ENCODE data around the gene NHS.

The NHS gene

GRCh38 chrX:17553961-17554482 lies 179.0 kb downstream of the NHS start:
- H3K4me3 ChIP-seq (replicated peaks; ENCODE audit: insufficient read depth, low read length) = no peak overlapping the region
- H3K27me3 ChIP-seq (ENCODE audit: insufficient read depth, poor library complexity, severe bottlenecking) = no peaks in the 10 kb centered on the region
- no peak for DNase-seq (ENCODE audit: low read depth in 1 of 2, low spot score in 1 of 2)
- no peak for TF ChIP-seq POLR2AphosphoS5 (IDR thresholded peaks at IDR 0.05; ENCODE audit: low read depth)
- no peak for TF ChIP-seq GABPA (IDR thresholded peaks at IDR 0.05; ENCODE audit: low read depth)
- no peak for TF ChIP-seq REST (IDR thresholded peaks at IDR 0.05; ENCODE audit: insufficient replicate concordance, low read depth)
- no peak for TF ChIP-seq CTCF (IDR thresholded peaks at IDR 0.05; ENCODE audit: insufficient read depth, low read length)
- TF ChIP-seq SPI1 (IDR thresholded peaks at IDR 0.05; ENCODE audit: borderline replicate concordance, low read depth) = no peak
- no peak overlapping the region for H3K27ac ChIP-seq (replicated peaks)

- no peak for TF ChIP-seq SPI1 (IDR thresholded peaks at IDR 0.05; ENCODE audit: borderline replicate concordance, low read depth)
- TF ChIP-seq GABPA (IDR thresholded peaks at IDR 0.05; ENCODE audit: low read depth) = no peak
- TF ChIP-seq CTCF (IDR thresholded peaks at IDR 0.05; ENCODE audit: insufficient read depth, low read length) = no peak
- no peak for TF ChIP-seq POLR2AphosphoS5 (IDR thresholded peaks at IDR 0.05; ENCODE audit: low read depth)
- no peak for TF ChIP-seq REST (IDR thresholded peaks at IDR 0.05; ENCODE audit: insufficient replicate concordance, low read depth)
- H3K4me3 ChIP-seq (replicated peaks; ENCODE audit: insufficient read depth, low read length) = no peak overlapping the region
- H3K27ac ChIP-seq (replicated peaks) = no peak overlapping the region
- no peaks in the 10 kb centered on the region for H3K27me3 ChIP-seq (ENCODE audit: insufficient read depth, poor library complexity, severe bottlenecking)
- DNase-seq (ENCODE audit: low read depth in 1 of 2, low spot score in 1 of 2) = no peak
Observed at GRCh38 chrX:17554914-17555313, 179.9 kb downstream of the NHS start.

- no peak for TF ChIP-seq REST (IDR thresholded peaks at IDR 0.05; ENCODE audit: insufficient replicate concordance, low read depth)
- Histone ChIP-seq H3K27ac (replicated peaks) (no peak overlapping the region), H3K4me3 (replicated peaks; ENCODE audit: insufficient read depth, low read length) (no peak overlapping the region), H3K27me3 (ENCODE audit: insufficient read depth, poor library complexity, severe bottlenecking) (no peaks in the 10 kb centered on the region)
- DNase-seq (ENCODE audit: low read depth in 1 of 2, low spot score in 1 of 2) = no peak
Observed at GRCh38 chrX:17555846-17556245, 180.8 kb downstream of the NHS start.
